Measurements from ENCODE around the gene MAPK1IP1L. TPM values are rescaled to one million over a fixed set of nuclear protein-coding genes. Genes with fewer than 3 reads are reported as not detected.

Gene MAPK1IP1L
- total RNA-seq, 3 donors from 2014 or later = 139 to 148 (median 141) TPM

DNA sequence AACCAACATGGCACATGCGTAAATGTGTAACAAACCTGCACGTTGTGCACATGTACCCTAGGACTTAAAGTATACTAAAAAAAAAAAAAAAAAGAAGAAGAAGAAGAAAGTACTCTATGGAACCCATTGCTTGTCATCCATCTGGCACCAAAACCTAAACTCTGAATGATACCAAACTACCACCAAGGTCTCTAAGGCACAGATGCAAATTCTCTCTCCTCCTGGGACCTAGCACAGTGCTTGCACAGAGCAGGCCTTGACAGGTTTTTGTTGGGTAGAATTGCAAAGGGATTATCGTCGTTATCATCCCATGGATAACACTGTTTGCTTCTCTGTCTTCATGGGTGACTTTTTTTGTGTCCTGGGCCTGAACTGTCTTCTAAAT is 64.4 kb downstream of the MAPK1IP1L start:
- Mint-ChIP-seq H3K27me3 (ENCODE audit: low read depth) (no peaks in the 10 kb centered on the region), H3K4me1 (ENCODE audit: low read depth) (no peaks in the 10 kb centered on the region)

DNA sequence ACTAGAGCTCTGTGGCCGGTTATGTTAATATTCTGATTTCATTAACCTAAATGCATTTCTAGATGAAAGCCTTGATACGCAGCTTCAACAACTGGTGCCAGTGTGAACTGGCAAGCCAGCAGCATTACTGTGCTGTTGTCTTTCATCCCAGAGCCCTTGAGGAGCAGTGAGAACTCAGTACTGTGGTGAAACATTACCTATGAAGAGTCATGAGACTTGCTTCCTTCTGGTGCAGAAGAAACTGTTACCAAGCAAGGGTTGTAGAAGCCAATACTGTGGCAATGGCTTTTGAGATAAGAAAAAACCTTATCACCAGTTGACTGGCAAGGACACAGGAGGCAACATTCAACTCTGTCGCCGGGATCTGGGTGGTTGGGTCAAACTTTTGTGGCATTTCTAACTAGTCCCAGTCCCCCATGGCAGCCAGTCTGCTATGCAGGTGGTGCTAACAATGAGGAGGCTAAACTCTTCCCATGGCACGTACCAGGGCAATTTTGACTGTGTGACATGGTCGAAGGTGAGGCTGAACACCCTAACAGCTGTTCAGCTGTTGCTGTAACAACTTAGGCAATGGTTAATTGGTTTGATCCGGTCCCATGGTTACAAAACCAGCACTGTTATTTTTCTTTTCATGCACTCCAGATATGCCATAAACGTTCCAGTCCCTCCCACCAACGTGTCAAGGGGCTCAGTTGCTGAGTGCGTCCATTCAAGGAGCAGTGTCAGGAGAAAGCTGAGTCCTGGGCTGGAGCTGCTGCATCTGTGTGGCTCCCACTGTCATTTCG is 65.0 kb downstream of the MAPK1IP1L start:
- Mint-ChIP-seq H3K4me1 (ENCODE audit: low read depth) (no peaks in the 10 kb centered on the region), H3K9me3 (no peaks in the 10 kb centered on the region), H3K4me3 (no peak overlapping the region), H3K27me3 (ENCODE audit: low read depth) (no peaks in the 10 kb centered on the region), H3K36me3 (ENCODE audit: insufficient read depth) (no peaks in the 10 kb centered on the region)
- DNase-seq = no peak
- no peak for ATAC-seq

More for the DNA sequence above, 64.4 kb downstream of the MAPK1IP1L start:
- no peak overlapping the region for H3K4me3 Mint-ChIP-seq
- ATAC-seq (no peak), DNase-seq (no peak)
- H3K36me3 Mint-ChIP-seq (ENCODE audit: insufficient read depth) = no peaks in the 10 kb centered on the region
- no peaks in the 10 kb centered on the region for H3K9me3 Mint-ChIP-seq

DNA sequence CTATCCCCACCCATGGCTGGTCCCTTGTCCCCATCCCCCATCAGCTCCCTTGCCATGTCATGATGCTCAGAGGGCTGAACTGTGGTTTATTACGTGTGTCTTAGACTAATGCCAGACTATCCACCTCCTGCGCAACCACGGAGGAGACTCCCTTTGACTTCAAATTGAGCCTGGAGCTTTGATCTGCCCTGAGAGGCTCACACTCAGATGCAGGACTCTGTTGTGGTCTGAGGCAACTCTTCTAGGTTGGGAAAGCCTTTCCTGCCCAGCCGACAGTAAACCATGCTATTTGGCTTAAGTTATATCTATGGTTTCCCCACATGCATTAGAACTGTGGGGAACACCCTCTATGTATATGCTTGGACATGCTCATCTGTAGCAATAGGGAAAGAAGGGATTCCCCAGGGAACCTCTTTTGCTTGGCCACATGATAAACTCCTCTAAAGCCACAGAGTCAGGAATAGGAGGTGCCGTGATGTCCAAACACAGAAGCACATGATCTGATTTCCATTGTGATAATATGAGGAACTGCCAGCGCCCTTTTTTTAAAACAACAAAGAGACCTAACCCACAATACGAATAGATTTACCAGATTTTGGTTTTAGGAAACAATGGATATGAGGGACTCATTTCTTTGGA is 66.5 kb downstream of the MAPK1IP1L start:
- no peaks in the 10 kb centered on the region for H3K9me3 Mint-ChIP-seq
- no peak for ATAC-seq
- H3K36me3 Mint-ChIP-seq (ENCODE audit: insufficient read depth) = no peaks in the 10 kb centered on the region
- no peaks in the 10 kb centered on the region for H3K27me3 Mint-ChIP-seq (ENCODE audit: low read depth)
- H3K4me1 Mint-ChIP-seq (ENCODE audit: low read depth) = no peaks in the 10 kb centered on the region
- no peak overlapping the region for H3K4me3 Mint-ChIP-seq
- no peak for DNase-seq

DNA sequence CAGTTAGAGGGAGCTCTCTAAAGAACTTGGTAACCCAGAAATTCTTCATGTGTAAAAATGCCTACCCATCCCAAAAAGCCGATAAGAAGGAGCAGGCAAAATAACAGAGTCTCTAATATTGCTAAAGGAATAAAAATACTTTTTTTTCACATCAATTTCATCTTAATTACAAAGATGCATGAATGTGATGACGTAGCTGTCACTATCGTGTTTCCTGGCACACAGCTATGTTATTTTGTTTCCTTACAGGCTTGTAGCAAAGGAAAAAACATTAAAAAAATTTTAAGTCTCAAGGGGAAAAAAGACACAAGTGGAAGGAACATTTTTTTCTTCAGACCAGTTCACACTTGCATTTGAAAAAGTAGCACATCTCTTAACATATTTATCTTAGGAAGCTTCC is 67.3 kb downstream of the MAPK1IP1L start:
- DNase-seq = no peak
- Mint-ChIP-seq H3K27me3 (ENCODE audit: low read depth) (no peaks in the 10 kb centered on the region), H3K4me1 (ENCODE audit: low read depth) (no peaks in the 10 kb centered on the region), H3K9me3 (no peaks in the 10 kb centered on the region), H3K4me3 (no peak overlapping the region), H3K36me3 (ENCODE audit: insufficient read depth) (no peaks in the 10 kb centered on the region)
- no peak for ATAC-seq

Other genes with a start within 250 kb of the MAPK1IP1L start
- gene GCH1, start 148.8 kb upstream of the MAPK1IP1L start, total RNA-seq = 10 to 100 TPM; 39.4 to 49.6 (median 44.2) TPM
- gene WDHD1, start 24.5 kb upstream of the MAPK1IP1L start, total RNA-seq = 10 to 100 TPM; 40.6 to 47.8 (median 43.1) TPM
- gene SOCS4, start 24.4 kb upstream of the MAPK1IP1L start, total RNA-seq = 10 to 100 TPM; 39.8 to 47.0 (median 41.4) TPM
- 10 to 100 TPM in 2 of 3 donors, 1 to 10 TPM in 1; 7.3 to 18.9 (median 12.2) TPM for gene LGALS3, start 77.6 kb downstream of the MAPK1IP1L start, total RNA-seq
- gene DLGAP5, start 139.9 kb downstream of the MAPK1IP1L start, total RNA-seq = 1 to 10 TPM; 2.4 to 3.8 (median 2.6) TPM
- 10 to 100 TPM; 12.9 to 16.7 (median 14.9) TPM for gene FBXO34, start 219.8 kb downstream of the MAPK1IP1L start, total RNA-seq

Data from activated T-cell treated with anti-CD3 and anti-CD28 coated beads, Interleukin-2, amount 50 U/mL, for 4 hours (primary cell).